Vagina (tissue), 2 donors: ENCODE results near the gene VSIG1. TPM values are rescaled to one million over a fixed set of nuclear protein-coding genes. Genes with fewer than 3 reads are reported as not detected.

ENCODE experiments used
- DNase-seq, 2 donors: peaks; one replicate each; pipeline ENCODE4 v3.0.0-alpha.2; 2017; ENCODE audit errors: extremely low spot score in 2 of 2
- H3K27ac ChIP-seq: fragments of 200-600 bp; sonication (generic); one replicate; pipeline ENCODE4 v1.5.1; 2019
- H3K27me3 ChIP-seq: fragments of 200-600 bp; sonication (generic); one replicate; pipeline ENCODE4 v1.5.1; 2019
- H3K36me3 ChIP-seq, 2 donors: fragments of 200-600 bp; sonication (generic); one replicate each; pipeline ENCODE4 v1.5.1; 2017 to 2019
- H3K4me1 ChIP-seq: fragments of 200-600 bp; sonication (generic); one replicate; pipeline ENCODE4 v1.5.1; 2019
- H3K4me3 ChIP-seq, 2 donors: fragments of 200-600 bp; sonication (generic); 1 replicate in 1 of 2; 2 replicates in 1 of 2; pipeline ENCODE4 v1.5.1; 2016 to 2019
- H3K9me3 ChIP-seq: fragments of 200-600 bp; sonication (generic); one replicate; pipeline ENCODE4 v1.5.1; 2019
- CTCF ChIP-seq, 3 experiments: fragments of 450-650 bp in 2 of 3; fragments of 200-600 bp in 1 of 3; sonication (generic) in 1 of 3; IDR thresholded peaks; one replicate each; pipeline ENCODE4 v1.5.1; 2017 to 2019; ENCODE audit warnings: antibody characterized with exemption in 3 of 3, mild to moderate bottlenecking in 2 of 3, moderate library complexity in 2 of 3
- POLR2A ChIP-seq, 2 donors: fragments of 450-650 bp; IDR thresholded peaks; one replicate each; pipeline ENCODE4 v1.6.1; 2017; ENCODE audit warnings: antibody characterized with exemption in 2 of 2, mild to moderate bottlenecking in 2 of 2, moderate library complexity in 2 of 2
- POLR2AphosphoS5 ChIP-seq, 2 donors: sonication (generic); formaldehyde crosslinking; IDR thresholded peaks; one replicate each; pipeline ENCODE4 v1.9.0; 2017; ENCODE audit warnings: antibody characterized with exemption in 2 of 2, mild to moderate bottlenecking in 2 of 2, low read depth in 1 of 2; ENCODE audit not compliant: insufficient read depth in 1 of 2
- intact Hi-C: fragments of 100-400 bp; cut with DNase I; formaldehyde crosslinking; loops from one replicate; pipeline ENCODE4 v1.15.1; 2023
- total RNA-seq: library from RNA; depleted of rRNA; stranded (reverse); fragments of >200 nt; gene quantifications from one replicate; pipeline ENCODE4 v1.2.3, GENCODE V29; 2016

VSIG1 gene
- total RNA-seq, 1 donor from 2014 or later, result 0.25 TPM

- intact Hi-C loops, result no loop called here
- Histone ChIP-seq H3K9me3 (no peaks in the 10 kb centered on the region), H3K4me3 (no peak overlapping the region), H3K27ac (no peak overlapping the region), H3K36me3 (no peaks in the 10 kb centered on the region), H3K4me1 (no peaks in the 10 kb centered on the region), H3K27me3 (no peaks in the 10 kb centered on the region)
- no peak for DNase-seq
- TF ChIP-seq CTCF (IDR thresholded peaks at IDR 0.05), result no peak
- no peak for TF ChIP-seq POLR2A (IDR thresholded peaks at IDR 0.05)
- no peak for TF ChIP-seq POLR2AphosphoS5 (IDR thresholded peaks at IDR 0.05; ENCODE audit: insufficient read depth in 1 of 2, low read depth in 1 of 2)
These were observed 14.9 kb downstream of the VSIG1 start for GRCh38 chrX:108059801-108060200.

- H3K4me3 ChIP-seq, result no peak overlapping the region
- DNase-seq, result no peak
- TF ChIP-seq POLR2AphosphoS5 (IDR thresholded peaks at IDR 0.05; ENCODE audit: insufficient read depth in 1 of 2, low read depth in 1 of 2) (no peak), POLR2A (IDR thresholded peaks at IDR 0.05) (no peak), CTCF (IDR thresholded peaks at IDR 0.05) (no peak)
- H3K36me3 ChIP-seq, result no peaks in the 10 kb centered on the region
- intact Hi-C loops, result no loop called here
- no peak overlapping the region for H3K27ac ChIP-seq
- H3K9me3 ChIP-seq, result no peaks in the 10 kb centered on the region
- no peaks in the 10 kb centered on the region for H3K4me1 ChIP-seq
- H3K27me3 ChIP-seq, result no peaks in the 10 kb centered on the region
These were observed 19.1 kb downstream of the VSIG1 start for GRCh38 chrX:108064001-108064400.

GRCh38 chrX:108064613-108065012 is 19.7 kb downstream of the VSIG1 start:
- Histone ChIP-seq H3K9me3 (no peaks in the 10 kb centered on the region), H3K27ac (no peak overlapping the region), H3K4me1 (no peaks in the 10 kb centered on the region), H3K36me3 (no peaks in the 10 kb centered on the region), H3K4me3 (no peak overlapping the region), H3K27me3 (no peaks in the 10 kb centered on the region)
- TF ChIP-seq POLR2AphosphoS5 (IDR thresholded peaks at IDR 0.05; ENCODE audit: insufficient read depth in 1 of 2, low read depth in 1 of 2), result no peak
- TF ChIP-seq POLR2A (IDR thresholded peaks at IDR 0.05), result no peak
- no peak for TF ChIP-seq CTCF (IDR thresholded peaks at IDR 0.05)
- no peak for DNase-seq
- intact Hi-C loops, result no loop called here

GRCh38 chrX:108068121-108068520 is 23.3 kb downstream of the VSIG1 start:
- no peak overlapping the region for H3K4me3 ChIP-seq
- no peaks in the 10 kb centered on the region for H3K27me3 ChIP-seq
- intact Hi-C loops, result no loop called here
- TF ChIP-seq POLR2AphosphoS5 (IDR thresholded peaks at IDR 0.05; ENCODE audit: insufficient read depth in 1 of 2, low read depth in 1 of 2), result no peak
- no peak for TF ChIP-seq POLR2A (IDR thresholded peaks at IDR 0.05)
- no peak for TF ChIP-seq CTCF (IDR thresholded peaks at IDR 0.05)
- H3K27ac ChIP-seq, result no peak overlapping the region
- no peak for DNase-seq
- H3K4me1 ChIP-seq, result no peaks in the 10 kb centered on the region
- no peaks in the 10 kb centered on the region for H3K9me3 ChIP-seq
- H3K36me3 ChIP-seq, result no peaks in the 10 kb centered on the region

- Histone ChIP-seq H3K4me1 (no peaks in the 10 kb centered on the region), H3K36me3 (no peaks in the 10 kb centered on the region), H3K4me3 (no peak overlapping the region), H3K27ac (no peak overlapping the region), H3K9me3 (no peaks in the 10 kb centered on the region), H3K27me3 (no peaks in the 10 kb centered on the region)
- no peak for DNase-seq
- TF ChIP-seq POLR2A (IDR thresholded peaks at IDR 0.05) (no peak), CTCF (IDR thresholded peaks at IDR 0.05) (no peak), POLR2AphosphoS5 (IDR thresholded peaks at IDR 0.05; ENCODE audit: insufficient read depth in 1 of 2, low read depth in 1 of 2) (peak in 1 of 2 donors; percentile 18)
- intact Hi-C loops, result no loop called here
These were observed 26.0 kb downstream of the VSIG1 start for GRCh38 chrX:108070891-108071290.
